Activated CD8-positive, alpha-beta T cell treated with anti-CD3 and anti-CD28 coated beads for 36 hours (primary cell): ENCODE data around the gene AFF2. TPM values are rescaled to one million over a fixed set of nuclear protein-coding genes. Genes with fewer than 3 reads are reported as not detected.

Source experiments
- ATAC-seq: fragments of 200-7000 bp; cut with Tn5 transposase; one replicate; pipeline ENCODE4 v1.10.0; 2021; ENCODE audit warnings: mild to moderate bottlenecking, moderate library complexity
- CTCF ChIA-PET: fragments of 350-600 bp; sonication (Branson Sonifier 250); formaldehyde crosslinking; loops from one replicate; lab custom pipeline; 2021; ENCODE audit warnings: antibody characterized with exemption; lab: Charles Lee
- POLR2A ChIA-PET: fragments of 350-600 bp; sonication (Branson Sonifier 250); formaldehyde crosslinking; loops from one replicate; lab custom pipeline; 2021; ENCODE audit warnings: antibody characterized with exemption; lab: Charles Lee
- DNase-seq: peaks from one replicate; pipeline ENCODE4 v3.0.0-alpha.2; 2020
- H3K27ac Mint-ChIP-seq: one replicate; pipeline ENCODE4 v1.8.0; 2021; ENCODE audit warnings: mild to moderate bottlenecking, mixed read lengths
- H3K27me3 Mint-ChIP-seq: one replicate; pipeline ENCODE4 v1.8.0; 2021; ENCODE audit warnings: mixed read lengths
- H3K36me3 Mint-ChIP-seq: one replicate; pipeline ENCODE4 v1.8.0; 2021; ENCODE audit warnings: low read depth, mixed read lengths
- H3K4me1 Mint-ChIP-seq: one replicate; pipeline ENCODE4 v1.8.0; 2021; ENCODE audit warnings: low read depth, mixed read lengths
- H3K4me3 Mint-ChIP-seq: one replicate; pipeline ENCODE4 v1.8.0; 2021; ENCODE audit warnings: mild to moderate bottlenecking, moderate library complexity, mixed read lengths
- H3K9me3 Mint-ChIP-seq: one replicate; pipeline ENCODE4 v1.8.0; 2021; ENCODE audit warnings: mixed read lengths
- CTCF ChIP-seq: fragments of 200-600 bp; IDR thresholded peaks from one replicate; pipeline ENCODE4 v1.8.0; 2022; ENCODE audit warnings: antibody characterized with exemption, mild to moderate bottlenecking
- intact Hi-C: fragments of 100-400 bp; cut with micrococcal nuclease; formaldehyde crosslinking; loops from one replicate; pipeline ENCODE4 v1.10.0; 2022
- total RNA-seq, 2 experiments: library from RNA; stranded (reverse); gene quantifications; one replicate each; pipeline ENCODE4 v1.2.3, GENCODE V29; 2021

Gene AFF2
- total RNA-seq, 2 experiments from 2014 or later = 1.3 to 1.7 TPM

GRCh38 chrX:148592595-148592994 lies 92.2 kb downstream of the AFF2 start:
- TF ChIP-seq CTCF = no peak
- Mint-ChIP-seq H3K27me3 (no peaks in the 10 kb centered on the region), H3K4me3 (no peak overlapping the region), H3K36me3 (no peaks in the 10 kb centered on the region), H3K27ac (no peak overlapping the region), H3K4me1 (no peaks in the 10 kb centered on the region), H3K9me3 (no peaks in the 10 kb centered on the region)
- intact Hi-C loops = no loop called here
- DNase-seq (no peak), ATAC-seq (no peak)
- POLR2A ChIA-PET = no interaction called here
- CTCF ChIA-PET = no interaction called here

GRCh38 chrX:148593146-148593545 lies 92.7 kb downstream of the AFF2 start:
- Mint-ChIP-seq H3K27me3 (no peaks in the 10 kb centered on the region), H3K9me3 (no peaks in the 10 kb centered on the region), H3K36me3 (no peaks in the 10 kb centered on the region), H3K27ac (no peak overlapping the region), H3K4me3 (no peak overlapping the region), H3K4me1 (no peaks in the 10 kb centered on the region)
- TF ChIP-seq CTCF = no peak
- intact Hi-C loops = no loop called here
- ChIA-PET POLR2A (no interaction called here), CTCF (no interaction called here)
- ATAC-seq = no peak
- no peak for DNase-seq

GRCh38 chrX:148593987-148594386 lies 93.6 kb downstream of the AFF2 start:
- Mint-ChIP-seq H3K4me1 (no peaks in the 10 kb centered on the region), H3K9me3 (no peaks in the 10 kb centered on the region), H3K4me3 (no peak overlapping the region), H3K27ac (no peak overlapping the region), H3K27me3 (no peaks in the 10 kb centered on the region), H3K36me3 (no peaks in the 10 kb centered on the region)
- ATAC-seq = no peak
- ChIA-PET POLR2A (interaction anchor here (0.6 kb wide), 1 partner anchor 108 kb away, joined by 3 read pairs; no protein-coding TSS in a partner anchor), CTCF (no interaction called here)
- DNase-seq = no peak
- TF ChIP-seq CTCF = no peak
- intact Hi-C loops = no loop called here

GRCh38 chrX:148599404-148599803 lies 99.0 kb downstream of the AFF2 start:
- ATAC-seq = no peak
- H3K36me3 Mint-ChIP-seq = no peaks in the 10 kb centered on the region
- no peaks in the 10 kb centered on the region for H3K27me3 Mint-ChIP-seq
- intact Hi-C loops = no loop called here
- DNase-seq = no peak
- no peak overlapping the region for H3K4me3 Mint-ChIP-seq
- TF ChIP-seq CTCF = no peak
- peaks cover 12% of the 10 kb centered on the region for H3K4me1 Mint-ChIP-seq
- no peaks in the 10 kb centered on the region for H3K9me3 Mint-ChIP-seq
- POLR2A ChIA-PET = no interaction called here
- H3K27ac Mint-ChIP-seq = no peak overlapping the region
- CTCF ChIA-PET = no interaction called here

DNA sequence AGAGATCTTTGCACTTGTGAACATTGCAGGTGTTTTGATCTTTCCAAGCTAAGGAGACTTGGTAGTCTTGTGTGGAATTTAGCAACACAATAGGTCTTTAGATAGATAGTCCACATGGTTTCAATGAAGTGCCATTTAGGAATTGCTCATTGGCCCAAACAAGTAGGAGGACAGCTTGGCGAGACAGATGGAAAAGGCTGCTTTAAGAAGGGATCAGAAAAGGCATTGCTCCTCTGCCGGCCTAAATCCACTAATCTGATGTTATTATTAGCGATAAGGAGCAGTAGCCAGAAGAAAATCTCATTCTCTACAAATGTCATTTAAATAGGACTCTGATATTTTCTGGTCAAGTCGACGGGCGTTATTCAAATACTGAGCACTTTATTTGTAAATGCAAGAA lies 99.7 kb downstream of the AFF2 start:
- CTCF ChIA-PET = interaction anchor here (0.8 to 0.9 kb wide), 2 partner anchors 9 to 240 kb away, joined by 3 read pairs; no protein-coding TSS in a partner anchor
- POLR2A ChIA-PET = no interaction called here
- Mint-ChIP-seq H3K4me3 (no peak overlapping the region), H3K27ac (no peak overlapping the region), H3K4me1 (peaks cover 12% of the 10 kb centered on the region), H3K9me3 (no peaks in the 10 kb centered on the region), H3K36me3 (no peaks in the 10 kb centered on the region), H3K27me3 (no peaks in the 10 kb centered on the region)
- ATAC-seq (no peak), DNase-seq (no peak)
- no peak for TF ChIP-seq CTCF
- intact Hi-C loops = no loop called here
